ENCODE measurements around the gene ENPP7.
A peak's percentile ranks its signal among the peaks of the same experiment; 100 is the strongest.
"Not testable (repeated sequence)": the region's sequence is repeated elsewhere in the genome, so short reads cannot be mapped to it uniquely, and the experiment has no call there.

ENPP7 gene

DNA sequence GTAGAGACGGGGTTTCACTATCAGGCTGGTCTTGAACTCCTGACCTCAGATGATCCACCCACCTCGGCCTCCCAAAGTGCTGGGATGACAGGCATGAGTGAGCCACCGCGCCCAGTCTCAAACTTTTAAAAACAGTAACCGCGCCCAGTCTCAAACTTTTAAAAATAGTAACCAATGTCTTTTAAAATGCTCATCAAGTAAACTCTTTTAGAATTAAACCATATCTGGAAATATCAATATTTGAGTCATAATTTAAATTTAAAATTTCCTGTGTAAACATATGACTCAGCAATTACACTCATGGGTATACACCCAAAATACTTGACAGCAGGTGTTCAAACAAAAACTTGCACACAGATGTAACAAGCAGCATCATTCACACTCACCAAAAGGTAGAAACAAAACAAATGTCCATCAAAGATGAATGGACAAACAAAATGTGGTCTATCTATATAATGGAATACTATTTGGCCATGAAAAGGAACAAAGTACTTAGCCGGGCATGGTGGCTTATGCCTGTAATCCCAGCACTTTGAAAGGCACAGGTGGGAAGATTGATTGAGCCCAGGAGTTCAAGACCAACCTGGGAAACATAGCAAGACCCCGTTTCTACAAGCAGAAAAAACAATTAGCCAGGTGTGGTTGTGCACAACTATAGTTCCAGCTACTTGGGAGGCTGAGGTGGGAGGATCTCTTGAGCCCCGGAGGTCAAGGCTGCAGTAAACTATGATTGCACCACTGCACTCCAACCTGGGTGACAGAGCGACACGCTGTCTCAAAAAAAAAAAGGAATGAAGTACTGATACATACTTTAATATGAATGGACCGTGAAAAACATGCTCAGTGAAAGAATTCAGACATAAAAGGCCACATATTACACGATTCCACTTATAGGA, 20.2 kb downstream of the ENPP7 start:
- DNase-seq: no peak

DNA sequence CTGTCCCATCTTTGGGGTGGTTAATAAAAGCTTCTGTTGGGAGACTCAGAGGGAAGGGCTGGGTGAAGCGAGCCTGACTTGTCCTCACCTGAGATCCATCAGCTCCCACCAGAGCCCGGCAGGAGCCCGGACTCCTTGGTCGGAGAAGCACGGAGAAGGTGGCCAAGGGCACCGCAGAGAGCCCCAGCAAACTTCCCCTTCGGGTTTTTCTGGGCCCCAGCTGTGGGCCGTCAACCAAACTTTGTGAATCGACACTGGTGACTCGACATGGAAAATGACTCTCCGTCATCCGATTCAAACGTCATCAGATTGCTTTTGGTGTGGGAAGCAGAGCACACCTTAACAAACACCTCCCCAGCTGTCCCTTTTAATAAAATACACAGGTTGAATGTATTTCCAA, 21.4 kb downstream of the ENPP7 start:
- no peak for DNase-seq

DNA sequence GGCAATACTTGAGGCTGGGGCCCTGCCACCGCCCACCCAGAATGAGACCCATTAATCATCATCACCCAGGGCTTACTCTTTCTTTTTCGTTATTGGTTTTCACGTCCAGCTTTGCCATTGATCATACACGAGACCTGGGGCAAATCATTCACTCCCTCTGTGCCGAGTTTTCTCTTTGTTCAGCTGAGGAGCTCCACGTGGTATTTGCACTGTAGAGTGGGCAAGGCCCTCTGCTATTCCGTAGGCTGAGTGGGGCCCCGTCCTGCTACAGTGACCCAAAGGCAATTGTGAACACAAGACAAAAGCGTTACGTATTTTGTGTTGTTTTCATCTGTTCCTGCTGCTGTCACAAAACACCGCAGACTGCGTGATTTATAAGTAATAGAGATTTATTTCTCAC, 23.6 kb downstream of the ENPP7 start:
- no peak for DNase-seq

GRCh38 chr17:79754903-79755302, 24.2 kb downstream of the ENPP7 start:
- DNase-seq: not testable (repeated sequence)

GRCh38 chr17:79755591-79755990, 24.8 kb downstream of the ENPP7 start:
- DNase-seq: no peak

- DNase-seq: no peak
These were observed 26.5 kb downstream of the ENPP7 start for GRCh38 chr17:79757140-79757745.

- DNase-seq: no peak
These were observed 27.5 kb downstream of the ENPP7 start for GRCh38 chr17:79758271-79758670.

- no peak for DNase-seq
These were observed 29.6 kb downstream of the ENPP7 start for GRCh38 chr17:79760197-79760906.

DNA sequence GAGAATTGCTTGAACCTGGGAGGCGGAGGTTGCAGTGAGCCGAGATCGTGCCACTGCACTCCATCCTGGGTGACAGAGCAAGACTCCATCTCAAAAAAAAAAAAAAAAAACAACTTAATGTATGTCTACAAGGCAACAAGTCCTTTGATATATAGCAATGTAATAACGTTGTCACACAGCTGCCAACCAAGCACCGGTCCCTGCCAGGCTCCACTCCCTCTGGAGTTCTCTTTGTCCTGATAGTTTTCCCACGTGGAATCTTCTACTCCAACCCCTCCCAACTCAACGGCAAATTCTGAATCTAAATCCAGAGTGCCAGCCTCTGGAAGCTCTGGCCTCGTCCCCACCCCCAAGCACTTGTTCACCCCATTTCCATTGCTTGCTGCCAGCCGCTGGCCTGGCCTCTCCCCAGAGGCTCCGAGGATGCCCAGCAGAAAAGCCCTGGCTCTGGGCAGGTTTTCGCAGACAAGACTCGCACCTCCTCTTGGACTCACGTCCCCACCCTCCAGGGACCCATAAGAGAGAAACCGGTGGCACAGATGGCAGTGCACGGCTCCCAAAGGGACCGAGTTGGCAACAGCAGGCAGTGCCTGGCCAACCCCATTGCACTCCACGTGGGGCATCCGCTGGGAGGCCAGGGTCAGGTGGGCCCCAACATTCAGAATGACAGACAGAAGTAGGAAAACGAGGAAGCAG, 31.3 kb downstream of the ENPP7 start:
- DNase-seq: no peak

- no peak for DNase-seq
These were observed 35.0 kb downstream of the ENPP7 start for GRCh38 chr17:79765708-79766107.

DNA sequence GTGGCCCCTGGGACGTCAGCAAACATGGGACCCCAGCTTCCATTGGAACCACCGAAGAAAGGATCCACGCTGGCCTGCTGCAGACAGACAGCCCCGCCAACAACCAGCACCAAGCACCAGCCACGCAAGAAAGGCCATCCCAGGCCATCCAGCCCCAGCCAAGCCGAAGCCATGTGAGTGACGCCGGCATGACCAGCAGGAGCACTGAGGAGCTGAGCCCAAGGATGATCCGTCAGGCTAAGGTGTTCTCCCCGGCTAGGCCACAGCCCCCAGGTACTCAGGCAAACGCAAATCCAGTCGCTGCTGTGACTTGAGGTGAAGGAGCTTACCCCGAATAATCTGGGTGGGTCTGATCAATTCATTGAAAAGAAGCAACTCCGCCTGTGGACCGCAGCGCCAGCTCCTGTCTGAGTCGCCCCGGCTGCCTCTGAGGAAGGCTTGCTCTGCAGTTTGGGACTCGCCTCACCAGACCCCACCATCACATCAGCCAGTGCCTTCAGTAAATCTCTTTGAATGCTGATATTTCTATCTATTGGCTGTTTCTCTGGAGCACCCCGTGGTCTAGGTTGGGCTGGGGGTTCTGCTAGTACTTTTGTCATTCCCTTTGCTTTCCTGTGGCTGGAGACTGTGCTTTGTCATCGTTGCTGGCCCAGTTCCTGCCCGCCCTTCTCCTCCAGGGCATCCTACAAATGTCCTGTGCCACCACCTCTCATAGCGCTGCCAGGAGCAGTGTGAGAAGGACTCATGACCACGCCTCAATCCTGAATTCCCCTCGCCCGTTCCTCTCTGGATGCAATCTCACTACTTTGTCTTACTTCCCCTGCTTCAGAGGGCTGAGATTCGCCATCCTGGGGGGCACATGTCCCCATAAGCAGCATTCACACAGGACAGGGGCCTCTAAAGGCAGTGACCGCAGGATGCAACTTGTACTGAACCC, 39.1 kb downstream of the ENPP7 start:
- DNase-seq: no peak

- no peak for DNase-seq
These were observed 40.5 kb downstream of the ENPP7 start for GRCh38 chr17:79771276-79771675.

- DNase-seq: not testable (repeated sequence)
These were observed 42.0 kb downstream of the ENPP7 start for GRCh38 chr17:79772726-79773125.

DNA sequence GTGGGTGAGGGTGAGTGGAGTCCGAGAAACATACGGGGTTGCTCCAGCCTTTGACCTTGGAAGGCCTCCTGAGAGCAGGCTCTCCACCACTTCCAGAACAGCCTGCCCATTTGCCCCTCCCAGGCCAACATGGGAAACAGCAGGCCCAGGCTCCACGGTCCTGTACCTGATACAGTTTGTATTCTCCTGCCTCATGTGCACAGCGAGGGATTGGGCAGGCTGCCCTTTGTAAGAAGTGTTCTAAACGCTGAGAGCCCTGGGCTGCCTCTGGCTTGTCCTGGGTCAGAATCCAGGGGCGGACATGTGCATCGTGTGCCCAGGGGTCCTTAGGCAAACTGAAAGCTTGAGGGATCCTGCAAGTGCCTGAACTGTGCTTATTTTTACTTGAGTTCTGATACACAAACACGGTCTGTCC, 43.8 kb downstream of the ENPP7 start:
- no peak for DNase-seq

DNA sequence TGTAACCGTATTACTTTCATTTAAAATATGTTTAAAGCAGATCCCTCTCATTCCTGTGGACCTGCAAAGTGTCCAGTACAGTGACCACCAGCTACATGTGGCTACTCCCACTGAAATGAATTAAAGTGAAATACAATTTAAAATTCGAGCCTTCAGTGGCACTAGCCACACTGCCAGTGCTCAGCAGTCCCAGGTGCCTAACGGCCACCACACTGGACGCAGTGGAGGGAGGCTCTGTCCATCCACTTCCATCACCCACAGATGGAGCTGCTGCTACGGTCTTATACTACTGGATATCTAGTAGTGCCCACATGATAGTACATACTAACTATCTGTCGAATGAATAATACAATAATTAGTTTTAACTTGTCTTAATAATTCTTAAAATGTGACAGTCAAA, 44.9 kb downstream of the ENPP7 start:
- DNase-seq: no peak

- no peak for DNase-seq
These were observed 45.8 kb downstream of the ENPP7 start for GRCh38 chr17:79776376-79777119.

DNA sequence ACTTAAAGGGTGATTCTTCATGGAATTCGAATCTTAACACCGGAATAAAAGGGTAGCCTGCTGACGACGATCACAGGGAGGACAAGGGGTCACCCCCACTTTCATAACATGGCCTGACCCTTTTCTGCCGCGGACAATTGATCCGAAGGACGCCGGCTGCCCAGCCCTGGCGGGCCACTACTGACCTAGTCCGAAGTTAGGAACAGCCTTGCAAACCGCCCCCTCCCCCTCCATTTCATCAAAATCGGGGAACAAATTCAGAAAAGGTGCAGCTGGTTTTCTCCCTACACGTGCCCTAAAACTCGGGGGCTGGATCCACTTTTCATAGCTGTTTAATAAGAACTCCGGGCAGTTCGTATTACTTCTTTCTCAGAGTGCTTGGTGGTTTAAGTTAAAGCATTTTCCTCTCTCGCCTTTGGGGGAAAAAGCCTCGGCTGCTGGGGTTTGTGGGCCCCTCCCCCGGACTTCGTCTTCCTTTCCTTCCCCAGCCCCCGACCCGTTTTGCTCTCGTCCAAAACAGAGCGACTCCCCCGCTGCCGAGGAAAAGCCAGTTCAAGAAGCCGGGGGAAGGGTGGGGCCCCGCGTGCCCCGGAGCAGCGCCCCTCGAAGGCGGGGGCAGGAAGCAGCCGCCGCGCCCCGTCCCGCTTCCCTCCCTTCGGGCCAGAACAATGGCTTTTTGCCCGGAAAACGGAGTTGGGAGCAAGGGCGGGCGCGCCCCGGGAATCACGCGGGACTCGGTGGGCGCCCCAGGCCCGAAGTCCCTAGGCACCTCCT, 46.6 kb downstream of the ENPP7 start:
- DNase-seq: peak; percentile 34

GRCh38 chr17:79777894-79778503, 47.3 kb downstream of the ENPP7 start, which contains the start of gene CBX2:
CBX2 (plus strand) TSS chr17:79778148; CDS start chr17:79778236, 88 bp downstream.
- DNase-seq: peak; percentile 85

- no peak for DNase-seq
These were observed 47.9 kb downstream of the ENPP7 start for GRCh38 chr17:79778504-79779083.

Data from CD4-positive, alpha-beta T cell treated with Interleukin-21 for 1 hour (primary cell).